ENCODE data around the gene SLC8A2.

The SLC8A2 gene

GRCh38 chr19:47503826-47504150, 32.1 kb upstream of the SLC8A2 start:
- no peak for DNase-seq (ENCODE audit: low spot score)

- DNase-seq (ENCODE audit: low spot score) = no peak
Measured at GRCh38 chr19:47503130-47503825, 31.6 kb upstream of the SLC8A2 start.

GRCh38 chr19:47499863-47500830, 28.5 kb upstream of the SLC8A2 start:
- DNase-seq (ENCODE audit: low spot score) = no peak

- DNase-seq (ENCODE audit: low spot score) = no peak
Measured at GRCh38 chr19:47499371-47499770, 27.7 kb upstream of the SLC8A2 start.

GRCh38 chr19:47498561-47498960, 26.9 kb upstream of the SLC8A2 start:
- DNase-seq (ENCODE audit: low spot score) = no peak

GRCh38 chr19:47497821-47498520, 26.3 kb upstream of the SLC8A2 start:
- no peak for DNase-seq (ENCODE audit: low spot score)

GRCh38 chr19:47497050-47497766, 25.5 kb upstream of the SLC8A2 start:
- no peak for DNase-seq (ENCODE audit: low spot score)

GRCh38 chr19:47495478-47496372, 24.0 kb upstream of the SLC8A2 start:
- DNase-seq (ENCODE audit: low spot score) = no peak

- no peak for DNase-seq (ENCODE audit: low spot score)
Measured at GRCh38 chr19:47494729-47495128, 23.0 kb upstream of the SLC8A2 start.

GRCh38 chr19:47494211-47494547, 22.5 kb upstream of the SLC8A2 start:
- no peak for DNase-seq (ENCODE audit: low spot score)

GRCh38 chr19:47493378-47494210, 21.9 kb upstream of the SLC8A2 start:
- DNase-seq (ENCODE audit: low spot score) = no peak

GRCh38 chr19:47492571-47493377, 21.1 kb upstream of the SLC8A2 start:
- no peak for DNase-seq (ENCODE audit: low spot score)

- no peak for DNase-seq (ENCODE audit: low spot score)
Measured at GRCh38 chr19:47492137-47492533, 20.4 kb upstream of the SLC8A2 start.

- no peak for DNase-seq (ENCODE audit: low spot score)
Measured at GRCh38 chr19:47491358-47492136, 19.9 kb upstream of the SLC8A2 start.

- DNase-seq (ENCODE audit: low spot score) = no peak
Measured at GRCh38 chr19:47490847-47491246, 19.2 kb upstream of the SLC8A2 start.

GRCh38 chr19:47490031-47490430, 18.3 kb upstream of the SLC8A2 start:
- no peak for DNase-seq (ENCODE audit: low spot score)

GRCh38 chr19:47489072-47489914, 17.6 kb upstream of the SLC8A2 start:
- DNase-seq (ENCODE audit: low spot score) = no peak
